ENCODE results near the gene UNC80. TPM values are rescaled to one million over a fixed set of nuclear protein-coding genes. Genes with fewer than 3 reads are reported as not detected.

Gene UNC80
- not detected in 2 replicates for polyA plus RNA-seq (2011; rRNA removed)
- polyA minus RNA-seq (2011; rRNA and poly(A)+ RNA removed), result not detected in 2 replicates

- DNase-seq (ENCODE audit: low read depth, low spot score), result peak; percentile 4
- no peaks in the 10 kb centered on the region; the same call in 1 of the 2 replicates for H3K9me3 ChIP-seq (ENCODE audit: control insufficient read depth, insufficient read depth, low read length)
- ChIA-PET CTCF (no interaction called here), POLR2A (interaction anchor here (0.6 kb wide), 1 partner anchor 44 kb away, joined by 4 read pairs; no protein-coding TSS in a partner anchor)
- no peaks in the 10 kb centered on the region for H3K27me3 ChIP-seq (ENCODE audit: control insufficient read depth, insufficient read depth, low read length)
- H3K4me3 ChIP-seq (ENCODE audit: low read depth, low read length), result peak within 1 kb of the TSS; percentile 37
- no peak for TF ChIP-seq CTCF (IDR thresholded peaks at IDR 0.05; ENCODE audit: low read depth, low read length)
- H3K27ac ChIP-seq (ENCODE audit: low read depth, low read length), result no peak within 1 kb of the TSS
Measured at GRCh38 chr2:209771474-209772289, at the start of gene UNC80. Gene UNC80 (plus strand): TSS chr2:209771832. CDS start chr2:209772073, 241 bp downstream.

GRCh38 chr2:209726311-209726710 is 45.3 kb upstream of the UNC80 start:
- ChIA-PET POLR2A (no interaction called here), CTCF (interaction anchor here (0.9 kb wide), 1 partner anchor 473 kb away, joined by 3 read pairs; no protein-coding TSS in a partner anchor)
- Histone ChIP-seq H3K27me3 (ENCODE audit: control insufficient read depth, insufficient read depth, low read length) (no peaks in the 10 kb centered on the region), H3K27ac (ENCODE audit: low read depth, low read length) (no peak overlapping the region), H3K9me3 (ENCODE audit: control insufficient read depth, insufficient read depth, low read length) (no peaks in the 10 kb centered on the region), H3K4me3 (ENCODE audit: low read depth, low read length) (no peak overlapping the region)
- DNase-seq (ENCODE audit: low read depth, low spot score), result no peak
- TF ChIP-seq CTCF (IDR thresholded peaks at IDR 0.05; ENCODE audit: low read depth, low read length), result no peak

GRCh38 chr2:209727077-209727476 is 44.6 kb upstream of the UNC80 start:
- ChIA-PET POLR2A (interaction anchor here (0.6 kb wide), 1 partner anchor 45 kb away, joined by 4 read pairs; the partner anchor contains the start of gene UNC80), CTCF (interaction anchor here (0.9 kb wide), 1 partner anchor 472 kb away, joined by 3 read pairs; no protein-coding TSS in a partner anchor)
- no peak overlapping the region for H3K27ac ChIP-seq (ENCODE audit: low read depth, low read length)
- TF ChIP-seq CTCF (IDR thresholded peaks at IDR 0.05; ENCODE audit: low read depth, low read length), result no peak
- H3K4me3 ChIP-seq (ENCODE audit: low read depth, low read length), result no peak overlapping the region
- H3K9me3 ChIP-seq (ENCODE audit: control insufficient read depth, insufficient read depth, low read length), result no peaks in the 10 kb centered on the region
- no peak for DNase-seq (ENCODE audit: low read depth, low spot score)
- no peaks in the 10 kb centered on the region for H3K27me3 ChIP-seq (ENCODE audit: control insufficient read depth, insufficient read depth, low read length)

GRCh38 chr2:209734805-209735204 is 36.8 kb upstream of the UNC80 start:
- ChIA-PET POLR2A (no interaction called here), CTCF (no interaction called here)
- H3K27ac ChIP-seq (ENCODE audit: low read depth, low read length), result no peak overlapping the region
- H3K27me3 ChIP-seq (ENCODE audit: control insufficient read depth, insufficient read depth, low read length), result no peaks in the 10 kb centered on the region
- H3K4me3 ChIP-seq (ENCODE audit: low read depth, low read length), result no peak overlapping the region
- H3K9me3 ChIP-seq (ENCODE audit: control insufficient read depth, insufficient read depth, low read length), result no peaks in the 10 kb centered on the region
- no peak for DNase-seq (ENCODE audit: low read depth, low spot score)
- no peak for TF ChIP-seq CTCF (IDR thresholded peaks at IDR 0.05; ENCODE audit: low read depth, low read length)

GRCh38 chr2:209741953-209742352 is 29.7 kb upstream of the UNC80 start:
- POLR2A ChIA-PET, result no interaction called here
- DNase-seq (ENCODE audit: low read depth, low spot score), result no peak
- Histone ChIP-seq H3K4me3 (ENCODE audit: low read depth, low read length) (no peak overlapping the region), H3K9me3 (ENCODE audit: control insufficient read depth, insufficient read depth, low read length) (peaks cover 4% of the 10 kb centered on the region; the same call in 1 of the 2 replicates), H3K27me3 (ENCODE audit: control insufficient read depth, insufficient read depth, low read length) (no peaks in the 10 kb centered on the region), H3K27ac (ENCODE audit: low read depth, low read length) (no peak overlapping the region)
- TF ChIP-seq CTCF (IDR thresholded peaks at IDR 0.05; ENCODE audit: low read depth, low read length), result no peak
- CTCF ChIA-PET, result no interaction called here

Measured in AG04450 (cell line).